ENCODE measurements around the gene IRX2. TPM values are rescaled to one million over a fixed set of nuclear protein-coding genes. Genes with fewer than 3 reads are reported as not detected.

Gene IRX2
- polyA plus RNA-seq, 2 donors = 2.1 to 3.0 TPM

DNA sequence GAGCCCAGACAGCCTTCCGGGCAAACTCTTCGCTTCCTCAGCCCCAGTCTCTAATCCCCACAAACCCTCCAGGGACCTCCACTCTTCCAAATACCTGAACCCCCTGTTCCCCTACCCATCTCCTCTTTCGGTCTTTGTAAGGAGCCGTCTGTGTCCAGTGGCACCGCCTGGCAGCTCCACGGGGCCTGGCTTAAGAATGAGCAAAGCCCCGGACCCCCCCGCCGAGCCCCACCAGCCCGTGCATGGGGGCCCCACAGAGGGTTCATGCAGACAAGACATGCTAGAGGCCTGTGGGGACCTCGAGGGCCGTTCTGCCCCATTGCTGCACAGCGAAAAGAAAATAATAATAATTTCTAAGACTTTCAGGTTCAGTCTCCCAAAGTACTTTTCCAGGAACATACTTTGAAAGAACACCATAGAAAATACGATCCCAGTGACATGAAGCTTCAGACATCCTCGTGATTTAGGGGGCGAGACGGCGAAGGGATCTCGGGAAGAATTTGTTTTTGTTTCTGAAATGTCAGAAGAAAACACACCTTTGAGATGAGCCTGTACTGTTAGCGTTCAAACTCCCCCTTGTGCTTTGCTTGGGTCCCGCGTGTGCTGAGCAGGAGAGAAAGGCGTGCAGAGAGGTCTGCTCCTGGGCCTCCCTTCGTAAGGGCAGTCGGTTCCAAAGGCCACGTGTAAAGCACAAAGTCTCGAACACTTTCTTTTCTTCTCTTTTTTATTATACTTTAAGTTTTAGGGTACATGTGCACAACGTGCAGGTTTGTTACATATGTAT, 49.2 kb downstream of the IRX2 start:
- Histone ChIP-seq H3K27me3 (ENCODE audit: control insufficient read depth in 1 of 2, insufficient read depth in 2 of 2, low read length in 2 of 2) (no peaks in the 10 kb centered on the region), H3K36me3 (ENCODE audit: control insufficient read depth in 2 of 2, insufficient read depth in 2 of 2, low read length in 1 of 2) (no peaks in the 10 kb centered on the region), H3K4me1 (ENCODE audit: control insufficient read depth in 2 of 2, insufficient read depth in 2 of 2, low read length in 1 of 2) (no peaks in the 10 kb centered on the region), H3K4me3 (ENCODE audit: low read depth in 1 of 2, low read length in 2 of 2) (no peak overlapping the region), H3K27ac (ENCODE audit: low read depth in 2 of 2, low read length in 1 of 2) (no peak overlapping the region), H3K9me3 (ENCODE audit: control insufficient read depth in 2 of 2, insufficient read depth in 1 of 2, low read depth in 1 of 2, low read length in 1 of 2) (no peaks in the 10 kb centered on the region)
- WGBS, 2 donors = 80 to 82% methylated on average over 28 of the region's 28 CpGs

DNA sequence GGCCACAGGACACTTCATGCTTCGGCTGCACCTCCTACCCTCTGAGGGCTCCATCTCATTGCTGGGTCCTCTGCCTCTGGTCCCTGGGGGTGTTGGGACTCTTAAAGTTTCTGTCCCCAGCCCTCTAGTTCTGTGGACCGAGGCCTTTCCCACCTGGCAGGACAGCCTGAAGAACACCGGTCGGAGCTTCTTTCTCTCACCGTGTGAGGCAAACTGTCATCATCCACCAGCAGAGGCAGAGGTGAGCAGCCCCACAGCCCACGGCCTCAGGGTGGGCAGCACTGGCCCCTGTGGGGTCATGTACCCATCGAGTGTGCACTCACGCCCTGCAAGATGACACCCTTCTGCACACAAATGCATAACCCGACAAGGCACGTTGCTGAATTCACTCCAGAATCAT, 49.9 kb downstream of the IRX2 start:
- no peak overlapping the region for H3K4me3 ChIP-seq (ENCODE audit: low read depth in 1 of 2, low read length in 2 of 2)

DNA sequence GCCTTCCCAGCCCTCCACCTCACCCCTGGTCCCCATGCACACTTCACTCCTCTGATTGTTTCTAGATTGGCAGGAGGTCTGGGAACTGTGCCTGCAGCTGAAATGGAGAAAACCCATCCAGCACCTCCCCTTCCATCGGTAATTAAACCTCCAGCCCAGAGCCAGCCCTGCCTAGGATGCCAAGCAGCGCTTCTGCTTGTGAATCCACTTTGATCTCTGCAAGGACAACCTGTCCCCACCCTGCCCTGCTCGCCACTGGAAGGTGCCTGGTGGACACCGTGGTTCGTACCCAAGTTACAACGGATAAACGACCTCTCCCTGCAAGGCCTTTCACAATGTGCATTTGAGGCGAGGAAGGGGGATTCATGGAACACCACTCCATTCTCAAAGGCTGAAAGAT, 50.6 kb downstream of the IRX2 start:
- H3K27ac ChIP-seq (ENCODE audit: low read depth in 2 of 2, low read length in 1 of 2) = no peak overlapping the region
- H3K27me3 ChIP-seq (ENCODE audit: control insufficient read depth in 1 of 2, insufficient read depth in 2 of 2, low read length in 2 of 2) = no peaks in the 10 kb centered on the region
- no peaks in the 10 kb centered on the region for H3K36me3 ChIP-seq (ENCODE audit: control insufficient read depth in 2 of 2, insufficient read depth in 2 of 2, low read length in 1 of 2)
- H3K4me3 ChIP-seq (ENCODE audit: low read depth in 1 of 2, low read length in 2 of 2) = no peak overlapping the region
- no peaks in the 10 kb centered on the region for H3K4me1 ChIP-seq (ENCODE audit: control insufficient read depth in 2 of 2, insufficient read depth in 2 of 2, low read length in 1 of 2)
- no peaks in the 10 kb centered on the region for H3K9me3 ChIP-seq (ENCODE audit: control insufficient read depth in 2 of 2, insufficient read depth in 1 of 2, low read depth in 1 of 2, low read length in 1 of 2)
- 69 to 76% methylated on average over 8 of the region's 8 CpGs for WGBS, 2 donors

More for the DNA sequence above, 49.9 kb downstream of the IRX2 start:
- Histone ChIP-seq H3K27me3 (ENCODE audit: control insufficient read depth in 1 of 2, insufficient read depth in 2 of 2, low read length in 2 of 2) (no peaks in the 10 kb centered on the region), H3K36me3 (ENCODE audit: control insufficient read depth in 2 of 2, insufficient read depth in 2 of 2, low read length in 1 of 2) (no peaks in the 10 kb centered on the region), H3K4me1 (ENCODE audit: control insufficient read depth in 2 of 2, insufficient read depth in 2 of 2, low read length in 1 of 2) (no peaks in the 10 kb centered on the region), H3K27ac (ENCODE audit: low read depth in 2 of 2, low read length in 1 of 2) (no peak overlapping the region), H3K9me3 (ENCODE audit: control insufficient read depth in 2 of 2, insufficient read depth in 1 of 2, low read depth in 1 of 2, low read length in 1 of 2) (no peaks in the 10 kb centered on the region)
- WGBS, 2 donors = 60 to 61% methylated on average over 10 of the region's 10 CpGs

DNA sequence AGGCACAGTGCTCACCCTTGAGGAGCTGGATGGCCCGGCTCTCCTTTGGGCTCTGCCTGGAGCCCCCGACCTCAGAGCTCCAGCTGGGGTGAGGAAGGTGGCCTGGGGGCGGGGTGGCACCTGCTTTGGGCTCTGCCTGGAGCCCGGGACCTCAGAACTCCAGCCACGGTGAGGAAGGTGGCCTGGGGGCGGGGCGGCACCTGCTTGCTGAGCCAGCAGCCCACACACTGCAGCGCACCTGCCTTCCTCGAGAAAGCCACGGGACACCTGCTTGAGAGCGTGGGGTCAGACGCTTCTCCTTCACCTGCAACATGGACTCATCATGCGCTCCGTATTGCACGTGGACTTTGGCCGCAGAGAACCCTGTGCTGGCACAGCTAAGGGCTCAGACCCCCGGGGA, 51.8 kb downstream of the IRX2 start:
- no peak overlapping the region for H3K4me3 ChIP-seq (ENCODE audit: low read depth in 1 of 2, low read length in 2 of 2)

GRCh38 chr5:2699231-2699630, 52.2 kb downstream of the IRX2 start:
- Histone ChIP-seq H3K27me3 (ENCODE audit: control insufficient read depth in 1 of 2, insufficient read depth in 2 of 2, low read length in 2 of 2) (no peaks in the 10 kb centered on the region), H3K4me1 (ENCODE audit: control insufficient read depth in 2 of 2, insufficient read depth in 2 of 2, low read length in 1 of 2) (no peaks in the 10 kb centered on the region)
- 89 to 90% methylated on average over 8 of the region's 8 CpGs for WGBS, 2 donors

More for the DNA sequence above, 51.8 kb downstream of the IRX2 start:
- Histone ChIP-seq H3K4me1 (ENCODE audit: control insufficient read depth in 2 of 2, insufficient read depth in 2 of 2, low read length in 1 of 2) (no peaks in the 10 kb centered on the region), H3K9me3 (ENCODE audit: control insufficient read depth in 2 of 2, insufficient read depth in 1 of 2, low read depth in 1 of 2, low read length in 1 of 2) (no peaks in the 10 kb centered on the region), H3K27ac (ENCODE audit: low read depth in 2 of 2, low read length in 1 of 2) (no peak overlapping the region), H3K27me3 (ENCODE audit: control insufficient read depth in 1 of 2, insufficient read depth in 2 of 2, low read length in 2 of 2) (no peaks in the 10 kb centered on the region), H3K36me3 (ENCODE audit: control insufficient read depth in 2 of 2, insufficient read depth in 2 of 2, low read length in 1 of 2) (no peaks in the 10 kb centered on the region)
- 80 to 82% methylated on average over 17 of the region's 17 CpGs for WGBS, 2 donors

GRCh38 chr5:2698581-2698980, 52.9 kb downstream of the IRX2 start:
- Histone ChIP-seq H3K4me1 (ENCODE audit: control insufficient read depth in 2 of 2, insufficient read depth in 2 of 2, low read length in 1 of 2) (no peaks in the 10 kb centered on the region), H3K4me3 (ENCODE audit: low read depth in 1 of 2, low read length in 2 of 2) (no peak overlapping the region), H3K9me3 (ENCODE audit: control insufficient read depth in 2 of 2, insufficient read depth in 1 of 2, low read depth in 1 of 2, low read length in 1 of 2) (no peaks in the 10 kb centered on the region), H3K27me3 (ENCODE audit: control insufficient read depth in 1 of 2, insufficient read depth in 2 of 2, low read length in 2 of 2) (no peaks in the 10 kb centered on the region), H3K36me3 (ENCODE audit: control insufficient read depth in 2 of 2, insufficient read depth in 2 of 2, low read length in 1 of 2) (no peaks in the 10 kb centered on the region), H3K27ac (ENCODE audit: low read depth in 2 of 2, low read length in 1 of 2) (no peak overlapping the region)
- WGBS, 2 donors = 80 to 83% methylated on average over 13 of the region's 13 CpGs

More at GRCh38 chr5:2699231-2699630, 52.2 kb downstream of the IRX2 start:
- Histone ChIP-seq H3K4me3 (ENCODE audit: low read depth in 1 of 2, low read length in 2 of 2) (no peak overlapping the region), H3K27ac (ENCODE audit: low read depth in 2 of 2, low read length in 1 of 2) (no peak overlapping the region), H3K9me3 (ENCODE audit: control insufficient read depth in 2 of 2, insufficient read depth in 1 of 2, low read depth in 1 of 2, low read length in 1 of 2) (no peaks in the 10 kb centered on the region), H3K36me3 (ENCODE audit: control insufficient read depth in 2 of 2, insufficient read depth in 2 of 2, low read length in 1 of 2) (no peaks in the 10 kb centered on the region)

- WGBS, 2 donors = 85% methylated on average over 23 of the region's 23 CpGs
- Histone ChIP-seq H3K9me3 (ENCODE audit: control insufficient read depth in 2 of 2, insufficient read depth in 1 of 2, low read depth in 1 of 2, low read length in 1 of 2) (no peaks in the 10 kb centered on the region), H3K27me3 (ENCODE audit: control insufficient read depth in 1 of 2, insufficient read depth in 2 of 2, low read length in 2 of 2) (no peaks in the 10 kb centered on the region), H3K4me1 (ENCODE audit: control insufficient read depth in 2 of 2, insufficient read depth in 2 of 2, low read length in 1 of 2) (no peaks in the 10 kb centered on the region), H3K27ac (ENCODE audit: low read depth in 2 of 2, low read length in 1 of 2) (no peak overlapping the region), H3K4me3 (ENCODE audit: low read depth in 1 of 2, low read length in 2 of 2) (no peak overlapping the region), H3K36me3 (ENCODE audit: control insufficient read depth in 2 of 2, insufficient read depth in 2 of 2, low read length in 1 of 2) (no peaks in the 10 kb centered on the region)
Measured at GRCh38 chr5:2697446-2698200, 53.9 kb downstream of the IRX2 start.

GRCh38 chr5:2697041-2697440, 54.4 kb downstream of the IRX2 start:
- WGBS, 2 donors = 86 to 90% methylated on average over 9 of the region's 9 CpGs
- Histone ChIP-seq H3K36me3 (ENCODE audit: control insufficient read depth in 2 of 2, insufficient read depth in 2 of 2, low read length in 1 of 2) (no peaks in the 10 kb centered on the region), H3K9me3 (ENCODE audit: control insufficient read depth in 2 of 2, insufficient read depth in 1 of 2, low read depth in 1 of 2, low read length in 1 of 2) (peaks cover 0 to 2% of the 10 kb centered on the region in 2 donors), H3K27me3 (ENCODE audit: control insufficient read depth in 1 of 2, insufficient read depth in 2 of 2, low read length in 2 of 2) (no peaks in the 10 kb centered on the region), H3K4me3 (ENCODE audit: low read depth in 1 of 2, low read length in 2 of 2) (no peak overlapping the region), H3K27ac (ENCODE audit: low read depth in 2 of 2, low read length in 1 of 2) (no peak overlapping the region), H3K4me1 (ENCODE audit: control insufficient read depth in 2 of 2, insufficient read depth in 2 of 2, low read length in 1 of 2) (no peaks in the 10 kb centered on the region)
